Tibial nerve (tissue), 4 donors: Measurements from ENCODE around the gene LRP1. TPM values are rescaled to one million over a fixed set of nuclear protein-coding genes. Genes with fewer than 3 reads are reported as not detected.

Experiments
- DNase-seq, 2 donors: peaks; one replicate each; pipeline ENCODE4 v3.0.0-alpha.2; 2019; ENCODE audit warnings: low spot score in 2 of 2
- H3K27ac ChIP-seq, 4 donors: fragments of 200-600 bp; sonication (generic) in 3 of 4; one replicate each; pipeline ENCODE4 v1.5.1; 2017 to 2019; ENCODE audit warnings: mild to moderate bottlenecking in 1 of 4
- H3K27me3 ChIP-seq, 2 donors: fragments of 200-600 bp; sonication (generic) in 1 of 2; one replicate each; pipeline versions ENCODE4 v1.5.1 to v1.6.0; 2017 to 2019
- H3K36me3 ChIP-seq, 3 donors: fragments of 200-600 bp; sonication (generic); one replicate each; pipeline ENCODE4 v1.5.1; 2018 to 2019
- H3K4me1 ChIP-seq, 4 donors: fragments of 200-600 bp; sonication (generic) in 3 of 4; one replicate each; pipeline ENCODE4 v1.5.1; 2017 to 2019
- H3K4me3 ChIP-seq, 4 donors: fragments of 200-600 bp; sonication (generic) in 3 of 4; one replicate each; pipeline ENCODE4 v1.5.1; 2017 to 2019; ENCODE audit warnings: mild to moderate bottlenecking in 1 of 4, moderate library complexity in 1 of 4
- H3K9me3 ChIP-seq, 4 donors: fragments of 200-600 bp; sonication (generic) in 3 of 4; one replicate each; pipeline ENCODE4 v1.5.1; 2017 to 2019
- EP300 ChIP-seq, 2 donors: sonication (generic); formaldehyde crosslinking; IDR thresholded peaks; one replicate each; pipeline ENCODE4 v1.6.1; 2017; ENCODE audit warnings: antibody characterized with exemption in 2 of 2, mild to moderate bottlenecking in 1 of 2
- POLR2A ChIP-seq, 2 donors: fragments of 450-650 bp; IDR thresholded peaks; one replicate each; pipeline ENCODE4 v1.6.1; 2017; ENCODE audit warnings: antibody characterized with exemption in 2 of 2, mild to moderate bottlenecking in 2 of 2, moderate library complexity in 2 of 2
- WGBS, 2 donors: methylation state at CpG; one replicate each; pipeline ENCODE4 v1.1.5; 2018; 5-methylcytosine and 5-hydroxymethylcytosine counted together
- total RNA-seq, 4 donors: library from RNA; depleted of rRNA; stranded (reverse); fragments of >200 nt; gene quantifications; one replicate each; pipeline ENCODE4 v1.1.0, GENCODE V29; 2016
- TF ChIP-seq, protein P1 (sequence below), 5 experiments: fragments of 200-600 bp in 3 of 5; fragments of 450-650 bp in 2 of 5; sonication (generic) in 3 of 5; IDR thresholded peaks; one replicate each; pipeline ENCODE4 v1.5.1; 2016 to 2019; ENCODE audit warnings: antibody characterized with exemption in 5 of 5, mild to moderate bottlenecking in 3 of 5, moderate library complexity in 2 of 5

The LRP1 gene
- total RNA-seq, 4 donors from 2014 or later: 410 to 653 (median 527) TPM

DNA sequence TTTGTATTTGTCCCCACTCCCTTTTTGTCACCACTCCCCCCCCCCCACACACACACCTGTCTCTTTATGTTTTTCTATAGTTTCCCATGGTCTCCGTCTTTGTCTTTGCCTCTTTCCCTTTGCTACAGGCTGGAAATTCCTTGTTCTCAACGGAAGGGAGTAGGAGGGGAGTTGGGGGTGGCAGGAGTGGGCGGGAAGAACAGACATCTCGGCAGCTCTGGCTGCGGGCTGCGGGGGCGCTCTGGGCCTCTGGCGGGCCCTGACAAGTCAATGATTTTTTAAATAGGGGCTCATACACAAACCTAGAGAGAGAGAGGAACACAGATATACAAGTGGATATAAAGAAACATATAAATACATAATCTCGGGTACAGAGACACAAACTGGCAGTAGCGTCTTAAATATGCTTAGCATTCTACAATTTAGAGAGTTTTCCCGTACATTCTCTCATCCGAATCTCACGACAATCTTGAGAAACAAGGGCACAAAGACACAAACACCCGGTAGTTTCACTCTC, 41.7 kb upstream of the LRP1 start:
- 0 to 1% methylated on average over 14 of the region's 14 CpGs for WGBS, 2 donors
- no peak for TF ChIP-seq POLR2A (IDR thresholded peaks at IDR 0.05)
- TF ChIP-seq, protein P1, sequence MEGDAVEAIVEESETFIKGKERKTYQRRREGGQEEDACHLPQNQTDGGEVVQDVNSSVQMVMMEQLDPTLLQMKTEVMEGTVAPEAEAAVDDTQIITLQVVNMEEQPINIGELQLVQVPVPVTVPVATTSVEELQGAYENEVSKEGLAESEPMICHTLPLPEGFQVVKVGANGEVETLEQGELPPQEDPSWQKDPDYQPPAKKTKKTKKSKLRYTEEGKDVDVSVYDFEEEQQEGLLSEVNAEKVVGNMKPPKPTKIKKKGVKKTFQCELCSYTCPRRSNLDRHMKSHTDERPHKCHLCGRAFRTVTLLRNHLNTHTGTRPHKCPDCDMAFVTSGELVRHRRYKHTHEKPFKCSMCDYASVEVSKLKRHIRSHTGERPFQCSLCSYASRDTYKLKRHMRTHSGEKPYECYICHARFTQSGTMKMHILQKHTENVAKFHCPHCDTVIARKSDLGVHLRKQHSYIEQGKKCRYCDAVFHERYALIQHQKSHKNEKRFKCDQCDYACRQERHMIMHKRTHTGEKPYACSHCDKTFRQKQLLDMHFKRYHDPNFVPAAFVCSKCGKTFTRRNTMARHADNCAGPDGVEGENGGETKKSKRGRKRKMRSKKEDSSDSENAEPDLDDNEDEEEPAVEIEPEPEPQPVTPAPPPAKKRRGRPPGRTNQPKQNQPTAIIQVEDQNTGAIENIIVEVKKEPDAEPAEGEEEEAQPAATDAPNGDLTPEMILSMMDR (IDR thresholded peaks at IDR 0.05): peak in 3 of 5 experiments; percentile 15 to 22 (median 20)
- H3K27ac ChIP-seq: peak overlapping the region; percentile 98 to 100 (median 99)
- no peaks in the 10 kb centered on the region for H3K9me3 ChIP-seq
- H3K4me1 ChIP-seq: peaks cover 2 to 27% (median 17%) of the 10 kb centered on the region in 4 donors
- no peaks in the 10 kb centered on the region for H3K27me3 ChIP-seq
- H3K36me3 ChIP-seq: peaks cover 0 to 9% (median 0%) of the 10 kb centered on the region in 3 donors
- peak in 1 of 2 donors; percentile 63 for DNase-seq
- peak overlapping the region; percentile 64 to 92 (median 78) for H3K4me3 ChIP-seq

DNA sequence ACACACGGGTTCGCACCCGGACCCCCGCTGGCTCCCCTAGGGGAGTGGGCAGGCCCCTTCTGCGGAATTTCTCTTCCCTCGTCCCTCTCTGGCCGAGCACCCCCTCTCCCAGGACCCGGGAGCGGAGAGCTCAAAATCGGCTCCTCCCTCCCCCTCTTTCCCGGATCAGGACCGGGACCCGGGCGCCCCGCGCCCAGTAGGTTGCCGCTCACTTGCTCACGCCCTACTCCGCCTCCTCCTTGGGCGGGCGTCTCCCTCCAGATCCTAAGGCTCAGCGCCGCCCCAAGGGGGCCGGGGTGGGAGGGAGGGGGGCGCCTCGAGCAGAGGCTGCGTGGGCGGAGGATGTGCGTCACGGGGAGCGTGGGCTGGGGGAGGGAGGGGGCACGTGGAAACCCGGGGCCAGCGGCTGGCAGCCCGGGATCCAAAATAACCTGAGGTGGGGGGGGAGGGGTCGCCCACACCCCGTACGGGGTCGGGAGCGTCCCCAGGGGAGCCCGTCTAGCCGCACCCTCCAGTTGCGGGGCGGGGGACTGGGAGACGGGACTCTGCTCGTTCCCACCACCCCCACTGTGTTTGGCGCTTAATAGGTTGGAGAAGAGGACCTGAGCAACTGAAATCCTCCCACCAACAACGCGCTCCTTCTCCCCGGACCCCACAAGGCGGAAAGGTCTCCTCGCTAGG, 41.1 kb upstream of the LRP1 start:
- H3K27ac ChIP-seq: peak overlapping the region; percentile 98 to 100 (median 99)
- WGBS, 2 donors: 0 to 1% methylated on average over 29 to 31 of the region's 52 CpGs
- H3K36me3 ChIP-seq: peaks cover 0 to 15% (median 0%) of the 10 kb centered on the region in 3 donors
- H3K9me3 ChIP-seq: no peaks in the 10 kb centered on the region
- peaks cover 3 to 33% (median 23%) of the 10 kb centered on the region in 4 donors for H3K4me1 ChIP-seq
- TF ChIP-seq POLR2A (IDR thresholded peaks at IDR 0.05) (peak in 1 of 2 donors; percentile 70), EP300 (IDR thresholded peaks at IDR 0.05) (peak; percentile 34 to 83)
- TF ChIP-seq, protein P1 (IDR thresholded peaks at IDR 0.05): peak in 1 of 5 experiments; percentile 16
- H3K27me3 ChIP-seq: no peaks in the 10 kb centered on the region
- H3K4me3 ChIP-seq: peak overlapping the region; percentile 64 to 92 (median 78)
- DNase-seq: peak; percentile 88 to 90

DNA sequence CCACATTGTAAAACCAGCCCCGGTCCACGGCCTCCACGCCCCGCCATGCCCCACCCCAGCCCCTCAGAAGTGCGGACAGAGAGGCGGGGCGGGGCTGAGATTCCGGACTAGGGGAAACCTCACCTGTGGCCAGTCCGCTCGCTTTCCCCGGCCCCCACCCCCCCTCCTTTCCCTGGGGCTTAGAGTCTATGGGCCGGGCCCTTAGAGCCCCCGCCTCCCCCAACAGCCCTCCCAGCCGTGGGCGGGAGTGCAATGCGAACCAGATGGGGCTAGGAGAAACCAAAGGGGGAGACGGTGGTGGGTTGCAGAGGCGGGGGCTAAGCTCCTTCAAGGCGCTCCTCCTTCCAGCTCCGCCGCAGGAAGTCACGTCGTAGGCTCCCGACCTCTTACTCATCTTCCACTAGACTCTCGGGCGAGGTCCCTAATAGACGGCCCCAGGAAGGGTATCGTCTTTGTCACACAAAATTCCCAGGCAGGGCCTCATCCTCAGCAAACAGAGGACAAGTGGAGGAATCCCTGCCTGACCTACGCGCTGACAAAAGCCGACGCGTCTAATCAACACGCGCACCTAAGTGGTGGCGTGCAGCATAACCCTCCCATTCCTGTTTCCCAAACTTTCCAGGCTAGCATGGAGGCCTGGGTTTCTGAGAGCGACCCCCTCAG, 40.5 kb upstream of the LRP1 start:
- peak; percentile 78 to 86 for DNase-seq
- TF ChIP-seq POLR2A (IDR thresholded peaks at IDR 0.05) (no peak), EP300 (IDR thresholded peaks at IDR 0.05) (peak in 1 of 2 donors; percentile 24)
- peaks cover 3 to 40% (median 30%) of the 10 kb centered on the region in 4 donors for H3K4me1 ChIP-seq
- no peaks in the 10 kb centered on the region for H3K9me3 ChIP-seq
- H3K27ac ChIP-seq: peak overlapping the region; percentile 98 to 100 (median 99)
- WGBS, 2 donors: 0 to 1% methylated on average over 21 to 22 of the region's 37 CpGs
- peak overlapping the region; percentile 64 to 92 (median 78) for H3K4me3 ChIP-seq
- H3K36me3 ChIP-seq: peaks cover 0 to 22% (median 0%) of the 10 kb centered on the region in 3 donors
- H3K27me3 ChIP-seq: no peaks in the 10 kb centered on the region

DNA sequence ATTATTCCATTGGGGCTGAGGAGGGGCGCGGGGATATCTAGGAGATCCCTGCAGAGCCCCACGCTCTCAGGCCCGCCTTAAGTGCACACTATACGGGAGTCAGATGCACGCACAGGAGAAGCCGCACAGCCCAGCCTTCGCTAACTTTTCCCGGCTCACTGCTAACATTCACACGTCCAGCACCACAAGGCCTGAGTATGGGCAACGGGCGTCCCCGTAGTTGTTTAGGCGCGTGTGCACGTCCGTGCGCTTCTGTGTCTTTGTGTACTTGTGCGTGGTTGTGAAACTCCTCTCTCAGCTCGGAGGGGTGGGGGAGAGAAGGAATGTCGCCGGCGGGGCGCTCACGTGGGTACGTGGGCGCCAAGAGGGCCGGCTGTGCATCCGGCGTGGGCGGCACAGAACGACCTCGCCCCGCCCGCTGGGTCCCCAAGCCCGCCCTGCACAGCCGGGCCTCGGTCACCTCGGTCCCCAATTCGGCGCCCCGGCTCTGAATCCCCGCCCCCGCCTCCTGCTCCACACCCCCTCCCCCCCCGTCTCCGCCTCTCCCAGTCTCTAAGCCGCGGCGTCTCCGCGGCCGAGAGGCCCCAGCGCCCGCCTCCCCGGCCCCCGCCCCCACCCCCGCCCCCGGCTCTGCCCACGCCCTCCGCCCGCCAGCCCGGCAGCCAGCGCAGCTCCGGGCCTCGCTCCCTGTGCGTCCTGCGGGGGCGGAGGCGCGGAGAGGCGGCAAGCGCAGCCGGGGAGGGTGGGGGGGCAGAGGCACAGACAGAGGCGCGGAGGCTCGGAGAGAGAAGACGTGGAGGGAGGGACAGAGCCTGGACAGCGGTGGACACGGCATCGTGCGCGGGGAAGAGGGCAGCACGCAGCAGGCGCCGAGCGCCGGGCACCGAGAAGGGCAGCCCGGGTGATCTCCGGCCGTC, 39.7 kb upstream of the LRP1 start, which contains the start of gene NAB2:
NAB2 (plus strand) TSS at position 761 of the 917 bp plus-strand sequence. CDS start 158 bp downstream, outside the sequence.
- peak; percentile 95 to 96 for DNase-seq
- H3K27ac ChIP-seq: peak within 1 kb of the TSS; percentile 98 to 100 (median 99)
- H3K36me3 ChIP-seq: peaks cover 0 to 30% (median 0%) of the 10 kb centered on the region in 3 donors
- H3K4me1 ChIP-seq: peaks cover 3 to 48% (median 37%) of the 10 kb centered on the region in 4 donors
- 1% methylated on average over 38 to 44 of the region's 91 CpGs for WGBS, 2 donors
- H3K4me3 ChIP-seq: peak within 1 kb of the TSS; percentile 75 to 95 (median 87)
- no peaks in the 10 kb centered on the region for H3K27me3 ChIP-seq
- no peaks in the 10 kb centered on the region for H3K9me3 ChIP-seq
- peak; percentile 54 to 97 for TF ChIP-seq EP300 (IDR thresholded peaks at IDR 0.05)
- TF ChIP-seq, protein P1 (IDR thresholded peaks at IDR 0.05): peak in 1 of 5 experiments; percentile 32
- peak; percentile 75 to 82 for TF ChIP-seq POLR2A (IDR thresholded peaks at IDR 0.05)
